Measurements from ENCODE around the gene WNT11. TPM values are rescaled to one million over a fixed set of nuclear protein-coding genes. Genes with fewer than 3 reads are reported as not detected.
A peak's percentile ranks its signal among the peaks of the same experiment; 100 is the strongest.

The WNT11 gene
- total RNA-seq, 4 donors from 2014 or later, result 6.6 to 7.5 (median 6.9) TPM

DNA sequence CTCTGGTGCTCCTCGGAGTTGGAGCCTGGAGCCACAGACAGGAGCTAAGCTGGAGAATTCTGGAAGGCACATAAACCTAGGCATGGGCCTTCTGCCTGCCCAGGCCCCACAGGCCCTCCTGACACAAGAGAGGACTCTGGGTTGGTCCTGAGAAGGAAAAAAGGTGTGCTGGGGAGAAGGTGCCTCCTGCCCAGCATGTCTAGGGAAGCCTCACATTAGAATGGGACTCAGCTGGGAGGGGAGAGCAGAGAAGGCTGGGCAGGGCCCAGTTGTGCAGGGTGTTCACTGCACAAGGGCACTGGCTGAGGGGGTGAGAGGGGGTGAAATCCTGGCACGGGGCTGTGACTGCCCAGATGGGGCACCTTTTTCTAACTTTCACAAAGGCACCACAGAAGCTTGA lies 39.4 kb upstream of the WNT11 start:
- TF ChIP-seq POLR2A (IDR thresholded peaks at IDR 0.05), result no peak
- TF ChIP-seq, protein P1, sequence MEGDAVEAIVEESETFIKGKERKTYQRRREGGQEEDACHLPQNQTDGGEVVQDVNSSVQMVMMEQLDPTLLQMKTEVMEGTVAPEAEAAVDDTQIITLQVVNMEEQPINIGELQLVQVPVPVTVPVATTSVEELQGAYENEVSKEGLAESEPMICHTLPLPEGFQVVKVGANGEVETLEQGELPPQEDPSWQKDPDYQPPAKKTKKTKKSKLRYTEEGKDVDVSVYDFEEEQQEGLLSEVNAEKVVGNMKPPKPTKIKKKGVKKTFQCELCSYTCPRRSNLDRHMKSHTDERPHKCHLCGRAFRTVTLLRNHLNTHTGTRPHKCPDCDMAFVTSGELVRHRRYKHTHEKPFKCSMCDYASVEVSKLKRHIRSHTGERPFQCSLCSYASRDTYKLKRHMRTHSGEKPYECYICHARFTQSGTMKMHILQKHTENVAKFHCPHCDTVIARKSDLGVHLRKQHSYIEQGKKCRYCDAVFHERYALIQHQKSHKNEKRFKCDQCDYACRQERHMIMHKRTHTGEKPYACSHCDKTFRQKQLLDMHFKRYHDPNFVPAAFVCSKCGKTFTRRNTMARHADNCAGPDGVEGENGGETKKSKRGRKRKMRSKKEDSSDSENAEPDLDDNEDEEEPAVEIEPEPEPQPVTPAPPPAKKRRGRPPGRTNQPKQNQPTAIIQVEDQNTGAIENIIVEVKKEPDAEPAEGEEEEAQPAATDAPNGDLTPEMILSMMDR (IDR thresholded peaks at IDR 0.05), result no peak
- no peak overlapping the region for H3K4me3 ChIP-seq
- H3K36me3 ChIP-seq, result no peaks in the 10 kb centered on the region
- no peak overlapping the region for H3K27ac ChIP-seq
- no peaks in the 10 kb centered on the region for H3K4me1 ChIP-seq
- DNase-seq, result peak in 1 of 3 donors; percentile 37
- H3K9me3 ChIP-seq, result peaks cover 0 to 6% (median 0%) of the 10 kb centered on the region in 4 donors
- no peaks in the 10 kb centered on the region for H3K27me3 ChIP-seq

DNA sequence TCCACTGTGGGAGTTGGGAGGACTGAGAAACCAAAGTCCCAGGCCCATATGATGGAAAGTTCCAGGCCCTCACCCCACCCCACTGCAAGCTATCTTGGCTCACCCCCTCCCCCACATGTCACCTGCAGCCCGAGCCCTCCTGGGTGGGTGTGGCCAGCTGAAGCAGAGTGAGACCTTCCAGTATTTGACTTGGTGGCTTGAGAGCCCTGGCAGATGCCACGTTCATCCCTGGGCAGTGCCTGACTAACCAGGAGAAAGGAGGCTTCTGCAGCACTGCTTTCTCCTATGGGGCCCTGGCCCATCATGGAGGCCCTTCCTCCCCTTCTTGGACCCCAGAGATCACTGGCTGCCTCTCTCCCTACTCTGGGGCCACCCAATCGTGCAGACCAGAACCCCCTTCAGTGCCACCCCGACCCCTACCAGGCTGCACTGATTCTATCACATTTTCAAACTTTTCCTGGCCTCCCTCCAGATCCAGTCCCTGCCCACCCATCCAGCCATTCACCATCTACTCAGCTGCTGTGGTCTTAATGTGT lies 38.1 kb upstream of the WNT11 start:
- Histone ChIP-seq H3K27ac (no peak overlapping the region), H3K4me3 (no peak overlapping the region), H3K27me3 (no peaks in the 10 kb centered on the region), H3K9me3 (no peaks in the 10 kb centered on the region), H3K4me1 (no peaks in the 10 kb centered on the region), H3K36me3 (no peaks in the 10 kb centered on the region)
- TF ChIP-seq, protein P1 (IDR thresholded peaks at IDR 0.05), result no peak
- TF ChIP-seq POLR2A (IDR thresholded peaks at IDR 0.05), result no peak
- peak in 1 of 3 donors; percentile 24 for DNase-seq

DNA sequence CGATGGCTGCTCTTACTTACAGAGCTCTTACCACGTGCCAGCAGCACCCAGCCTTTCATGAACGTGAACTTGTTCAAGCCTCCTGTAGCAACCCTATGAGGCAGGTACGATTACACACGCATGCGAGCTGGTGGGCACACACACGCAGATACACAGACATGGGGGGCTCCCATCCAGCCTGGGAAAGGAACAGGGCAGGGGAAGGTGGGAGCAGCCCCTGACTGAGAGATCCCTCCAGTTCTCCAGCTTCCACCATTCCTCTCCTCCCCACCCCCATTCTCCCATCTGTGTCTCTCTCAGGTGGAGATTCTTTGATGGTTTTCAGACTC lies 37.6 kb upstream of the WNT11 start:
- H3K4me3 ChIP-seq, result no peak overlapping the region
- H3K27ac ChIP-seq, result no peak overlapping the region
- no peaks in the 10 kb centered on the region for H3K36me3 ChIP-seq
- H3K9me3 ChIP-seq, result no peaks in the 10 kb centered on the region
- H3K4me1 ChIP-seq, result no peaks in the 10 kb centered on the region
- TF ChIP-seq, protein P1 (IDR thresholded peaks at IDR 0.05), result no peak
- no peak for TF ChIP-seq POLR2A (IDR thresholded peaks at IDR 0.05)
- H3K27me3 ChIP-seq, result no peaks in the 10 kb centered on the region
- no peak for DNase-seq

DNA sequence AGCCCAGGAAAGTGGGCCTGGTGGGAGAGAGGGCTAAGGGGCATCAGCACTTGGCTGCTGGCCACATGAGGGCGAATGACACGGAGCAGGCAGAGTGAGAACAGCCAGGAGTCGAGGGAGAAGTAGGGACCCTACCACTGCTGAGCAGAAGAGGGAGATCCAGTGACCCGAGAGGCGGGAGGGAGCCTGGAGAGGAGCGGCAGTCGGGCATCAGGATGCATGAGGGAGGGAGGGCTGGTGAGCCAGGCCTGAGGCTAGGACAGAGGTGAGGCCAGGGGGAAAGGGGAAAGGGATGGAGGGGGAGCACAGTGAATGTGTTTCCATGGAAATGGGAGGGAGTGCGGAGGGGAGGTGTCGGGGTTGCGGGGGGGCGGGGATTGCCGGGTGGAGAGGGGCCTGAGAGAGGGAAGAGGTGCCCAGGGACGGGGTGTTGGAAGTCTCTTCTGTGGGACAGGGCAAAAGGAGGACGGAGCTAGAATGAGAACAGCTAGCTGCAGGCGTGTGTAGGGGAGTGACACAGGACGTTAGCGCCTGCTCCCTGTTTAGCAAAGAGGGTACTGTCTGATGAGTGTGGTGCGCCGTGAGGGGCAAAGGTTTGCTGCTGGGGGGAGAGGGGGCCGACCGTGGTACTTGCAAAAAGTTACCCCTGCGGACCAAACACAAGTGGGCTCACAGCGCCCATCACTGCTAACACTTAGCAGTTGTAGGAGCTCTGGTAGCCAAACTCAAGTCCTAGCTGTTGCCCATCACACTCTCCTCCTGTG lies 37.1 kb upstream of the WNT11 start:
- no peaks in the 10 kb centered on the region for H3K36me3 ChIP-seq

DNA sequence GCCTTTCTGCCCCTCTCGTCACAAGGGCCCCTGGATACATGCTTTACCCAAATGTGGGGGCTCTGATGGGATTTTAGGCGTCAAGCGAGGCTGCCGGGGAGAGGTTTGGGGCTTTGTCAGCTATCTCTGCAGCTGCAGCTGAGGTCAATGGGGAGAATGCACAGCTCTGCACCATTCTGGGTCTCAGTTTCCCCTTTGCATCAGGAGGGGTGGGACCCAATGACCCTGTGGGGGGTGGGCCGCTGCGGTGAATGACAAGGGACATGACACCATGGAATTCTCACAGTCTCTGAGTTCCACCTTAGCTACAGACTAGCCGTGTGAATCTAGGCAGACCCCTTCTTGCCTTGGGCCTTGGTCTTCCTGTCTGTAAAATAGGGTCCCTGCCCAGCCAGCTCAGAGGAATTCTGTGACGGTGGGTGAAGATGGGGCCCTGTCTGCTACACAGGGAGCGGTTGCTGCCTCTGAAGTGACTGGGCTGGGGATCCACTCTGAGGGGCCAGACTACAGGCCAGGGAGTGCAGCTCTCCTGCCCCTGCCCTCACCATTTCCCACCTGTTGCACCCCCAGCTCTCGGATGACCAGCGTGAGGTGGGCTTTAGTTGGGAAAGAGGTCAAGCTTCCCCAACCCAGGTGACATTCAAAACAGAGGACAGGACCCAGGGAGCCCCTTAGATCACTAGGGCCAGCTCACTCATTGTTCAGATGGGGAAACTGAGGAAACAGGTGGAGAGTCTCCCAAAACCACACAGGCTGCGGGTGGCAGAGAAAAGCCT lies 35.9 kb upstream of the WNT11 start:
- DNase-seq, result peak in 1 of 3 donors; percentile 38
- Histone ChIP-seq H3K4me1 (no peaks in the 10 kb centered on the region), H3K27ac (no peak overlapping the region), H3K36me3 (no peaks in the 10 kb centered on the region), H3K9me3 (no peaks in the 10 kb centered on the region), H3K4me3 (no peak overlapping the region), H3K27me3 (no peaks in the 10 kb centered on the region)
- no peak for TF ChIP-seq POLR2A (IDR thresholded peaks at IDR 0.05)
- TF ChIP-seq, protein P1 (IDR thresholded peaks at IDR 0.05), result no peak

More for the DNA sequence above, 37.1 kb upstream of the WNT11 start:
- no peaks in the 10 kb centered on the region for H3K4me1 ChIP-seq
- DNase-seq, result peak in 1 of 3 donors; percentile 38
- no peak overlapping the region for H3K27ac ChIP-seq
- no peak overlapping the region for H3K4me3 ChIP-seq
- no peaks in the 10 kb centered on the region for H3K9me3 ChIP-seq
- H3K27me3 ChIP-seq, result no peaks in the 10 kb centered on the region
- TF ChIP-seq POLR2A (IDR thresholded peaks at IDR 0.05), result no peak
- TF ChIP-seq, protein P1 (IDR thresholded peaks at IDR 0.05), result no peak
